A673 (cell line): ENCODE data around the gene RSPH9.

Experiments
- CTCF ChIP-seq: fragments of 300-800, 200-600 bp; sonication (generic); conservative IDR thresholded peaks from 2 replicates; pipeline ENCODE4 v1.5.1; 2017; ENCODE audit warnings: low read depth, mild to moderate bottlenecking, antibody characterized with exemption, low read length, moderate library complexity, mixed read lengths
- EZH2 ChIP-seq: fragments of 200-600 bp; sonication (generic); IDR thresholded peaks from 2 replicates; pipeline ENCODE4 v1.6.1; 2017; ENCODE audit warnings: borderline replicate concordance, low read depth, mild to moderate bottlenecking, mixed read lengths, antibody characterized with exemption, low read length; ENCODE audit not compliant: poor library complexity, severe bottlenecking

DNA sequence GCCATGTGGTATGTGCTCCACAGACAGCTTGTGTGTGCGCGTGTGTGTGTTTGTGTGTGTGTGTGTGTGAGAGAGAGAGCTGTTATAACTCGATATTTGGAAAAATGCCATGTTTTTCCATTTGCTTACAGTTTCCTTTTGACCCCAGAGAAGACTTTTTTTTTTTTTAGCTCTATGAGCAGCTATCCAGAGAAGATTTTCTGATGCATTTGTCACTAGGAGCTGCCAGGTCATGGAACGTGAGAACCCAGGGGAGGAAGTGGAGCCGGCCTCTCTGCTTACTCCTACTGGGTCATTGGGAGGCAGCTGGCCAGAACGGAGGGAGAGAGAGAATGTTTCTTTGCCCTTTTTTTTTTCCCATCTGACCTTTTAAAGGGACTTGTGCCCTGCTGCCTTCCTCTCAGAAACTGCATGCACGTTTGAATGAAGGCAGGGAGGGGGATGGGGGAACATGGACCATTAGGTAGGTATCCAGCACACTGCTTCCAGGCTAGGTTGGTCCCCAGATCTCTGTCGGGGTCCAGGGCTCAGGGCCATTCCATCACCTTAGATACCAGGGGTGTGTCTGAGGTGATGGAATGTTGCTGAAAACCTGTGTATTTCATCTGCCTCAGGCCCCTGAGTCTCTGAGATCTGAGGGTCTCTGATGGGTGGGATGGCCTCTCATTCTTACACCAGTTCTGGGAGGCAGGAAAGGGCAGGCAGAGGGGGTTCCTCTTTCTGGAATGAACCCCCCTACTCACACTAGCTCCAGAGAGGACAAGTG, 53.9 kb downstream of the RSPH9 start:
- TF ChIP-seq CTCF (no peak), EZH2 (no peak)
